ENCODE results near the gene OAS3.
"Not testable (repeated sequence)": the region's sequence is repeated elsewhere in the genome, so short reads cannot be mapped to it uniquely, and the experiment has no call there.

OAS3 gene

GRCh38 chr12:112937741-112938719 is at the start of gene OAS3:
Gene OAS3, plus strand, starts transcription at chr12:112938474. Its CDS starts 57 bp downstream, at chr12:112938531.
- no peak for DNase-seq

- no peak for DNase-seq
Measured at GRCh38 chr12:112891093-112892024, 46.9 kb upstream of the OAS3 start.

GRCh38 chr12:112892856-112893255 is 45.4 kb upstream of the OAS3 start:
- DNase-seq: no peak

DNA sequence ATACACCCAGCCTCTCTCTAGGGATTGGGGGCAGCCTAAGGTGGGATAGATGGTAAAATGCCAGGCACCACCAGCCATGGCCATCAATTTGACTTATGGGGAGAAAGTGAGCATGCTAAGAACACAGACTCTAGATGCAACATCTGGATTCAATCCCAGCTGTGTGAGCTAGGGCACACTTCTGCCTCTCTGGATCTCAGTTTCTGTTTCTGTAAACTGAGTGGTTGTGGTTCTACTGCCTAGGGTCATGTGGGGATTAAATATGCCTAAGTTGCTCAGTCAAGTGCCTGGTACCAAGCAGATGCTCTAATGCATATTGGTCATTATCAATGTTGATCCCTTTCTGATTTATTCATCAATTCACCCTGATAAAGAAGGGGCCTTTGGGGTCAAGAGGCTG is 44.1 kb upstream of the OAS3 start:
- DNase-seq: no peak

DNA sequence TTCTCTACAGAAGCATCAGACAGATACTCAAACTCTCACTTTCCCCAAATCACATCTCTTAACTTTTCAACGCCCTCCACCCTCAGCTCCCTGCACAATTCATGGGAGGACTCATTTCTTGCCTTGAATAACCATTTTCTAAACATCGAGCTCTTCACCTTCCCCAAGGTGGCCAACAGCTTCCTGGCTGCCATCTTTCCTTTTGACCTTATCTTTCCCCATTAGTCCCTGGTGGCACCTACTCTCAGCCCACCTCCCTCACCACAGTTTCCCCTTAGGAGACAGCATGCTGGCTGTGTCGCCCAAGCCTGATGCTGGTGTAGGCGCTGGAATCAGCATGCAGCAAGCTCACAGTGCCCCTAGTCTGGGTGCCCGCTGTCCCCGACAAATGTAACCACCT is 39.9 kb upstream of the OAS3 start:
- no peak for DNase-seq

GRCh38 chr12:112900298-112901145 is 37.8 kb upstream of the OAS3 start:
- no peak for DNase-seq

DNA sequence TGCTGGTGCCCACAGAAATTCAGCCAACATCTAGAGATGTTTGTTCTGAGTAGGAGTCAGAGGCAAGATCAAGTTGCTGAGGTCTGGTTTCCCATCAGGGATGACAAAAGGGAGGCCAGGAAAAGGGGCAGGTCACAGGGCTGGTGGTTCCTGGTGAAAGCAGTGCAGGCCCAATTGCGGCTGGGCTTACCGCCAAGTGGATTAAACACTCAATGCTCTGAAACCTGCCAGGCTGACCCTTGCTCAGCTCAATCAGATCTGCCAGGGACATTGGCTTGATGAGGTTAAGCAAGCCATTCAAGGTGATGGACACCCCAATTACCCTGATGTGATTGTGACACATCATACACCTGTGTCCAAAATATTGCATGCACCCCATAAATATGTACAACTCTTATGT is 37.0 kb upstream of the OAS3 start:
- no peak for DNase-seq

DNA sequence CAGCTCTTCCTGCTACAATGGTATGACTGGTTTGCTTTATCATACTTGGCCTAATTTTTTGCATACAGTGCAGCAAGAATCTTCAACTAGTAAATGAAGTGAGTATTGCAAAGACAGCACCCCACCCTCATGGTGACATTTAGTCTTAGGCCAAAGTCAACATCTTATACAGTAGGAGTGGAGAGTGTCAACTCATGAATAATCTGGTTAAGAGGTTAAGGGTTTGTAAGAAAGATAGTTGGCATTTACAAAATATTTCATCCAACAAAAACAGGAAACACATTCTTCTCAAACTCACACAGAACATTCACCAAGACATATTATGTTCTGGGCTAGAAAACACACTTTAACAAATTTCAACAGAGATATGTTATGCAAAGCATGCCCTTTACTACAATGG is 33.7 kb upstream of the OAS3 start:
- DNase-seq: no peak

GRCh38 chr12:112905451-112906089 is 32.7 kb upstream of the OAS3 start:
- DNase-seq: no peak

GRCh38 chr12:112906712-112907414 is 31.4 kb upstream of the OAS3 start, which contains the start of gene OAS1:
Gene OAS1, plus strand, starts transcription at chr12:112906962. Its CDS starts 78 bp downstream, at chr12:112907040.
- DNase-seq: no peak

- no peak for DNase-seq
Measured at GRCh38 chr12:112907415-112908157, 30.7 kb upstream of the OAS3 start.

DNA sequence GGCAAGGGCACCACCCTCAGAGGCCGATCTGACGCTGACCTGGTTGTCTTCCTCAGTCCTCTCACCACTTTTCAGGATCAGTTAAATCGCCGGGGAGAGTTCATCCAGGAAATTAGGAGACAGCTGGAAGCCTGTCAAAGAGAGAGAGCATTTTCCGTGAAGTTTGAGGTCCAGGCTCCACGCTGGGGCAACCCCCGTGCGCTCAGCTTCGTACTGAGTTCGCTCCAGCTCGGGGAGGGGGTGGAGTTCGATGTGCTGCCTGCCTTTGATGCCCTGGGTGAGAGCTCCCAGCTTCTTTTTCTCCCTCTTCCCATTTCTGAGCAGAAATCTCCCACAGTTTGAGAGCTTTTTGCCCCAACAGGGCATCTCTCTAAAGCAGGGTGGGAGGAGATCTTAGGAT is 29.7 kb upstream of the OAS3 start:
- DNase-seq: no peak

- DNase-seq: no peak
Measured at GRCh38 chr12:112909693-112910092, 28.6 kb upstream of the OAS3 start.

- DNase-seq: no peak
Measured at GRCh38 chr12:112913038-112913688, 25.1 kb upstream of the OAS3 start.

DNA sequence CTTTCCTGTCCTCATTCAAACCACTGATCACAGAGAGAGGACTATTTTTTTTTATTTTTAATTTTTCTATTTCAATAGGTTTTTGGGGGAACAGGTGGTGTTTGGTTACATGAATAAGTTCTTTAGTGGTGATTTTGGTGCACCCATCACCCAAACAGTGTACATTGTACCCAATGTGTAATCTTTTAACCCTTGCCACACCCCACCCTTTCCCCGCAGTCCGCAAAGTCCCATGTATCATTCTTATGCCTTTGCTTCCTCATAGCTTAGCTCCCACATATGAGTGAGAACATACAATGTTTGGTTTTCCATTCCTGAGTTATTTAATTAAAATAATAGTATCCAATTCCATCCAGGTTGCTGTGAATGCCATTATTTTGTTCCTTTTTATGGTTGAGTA is 24.4 kb upstream of the OAS3 start:
- not testable (repeated sequence) for DNase-seq

DNA sequence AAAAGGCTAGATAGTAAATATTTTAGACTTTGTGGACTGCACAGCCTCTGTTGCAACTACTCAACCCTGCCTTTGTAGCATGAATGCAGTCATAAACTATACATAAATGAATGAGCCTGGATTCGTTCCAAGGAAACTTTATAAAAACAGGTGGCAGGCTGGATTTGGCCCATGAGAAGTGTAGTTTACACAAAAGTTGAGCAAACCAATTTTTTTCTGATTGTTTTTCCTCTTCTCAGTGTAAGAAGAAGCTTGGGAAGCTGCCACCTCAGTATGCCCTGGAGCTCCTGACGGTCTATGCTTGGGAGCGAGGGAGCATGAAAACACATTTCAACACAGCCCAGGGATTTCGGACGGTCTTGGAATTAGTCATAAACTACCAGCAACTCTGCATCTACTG is 22.0 kb upstream of the OAS3 start:
- no peak for DNase-seq

DNA sequence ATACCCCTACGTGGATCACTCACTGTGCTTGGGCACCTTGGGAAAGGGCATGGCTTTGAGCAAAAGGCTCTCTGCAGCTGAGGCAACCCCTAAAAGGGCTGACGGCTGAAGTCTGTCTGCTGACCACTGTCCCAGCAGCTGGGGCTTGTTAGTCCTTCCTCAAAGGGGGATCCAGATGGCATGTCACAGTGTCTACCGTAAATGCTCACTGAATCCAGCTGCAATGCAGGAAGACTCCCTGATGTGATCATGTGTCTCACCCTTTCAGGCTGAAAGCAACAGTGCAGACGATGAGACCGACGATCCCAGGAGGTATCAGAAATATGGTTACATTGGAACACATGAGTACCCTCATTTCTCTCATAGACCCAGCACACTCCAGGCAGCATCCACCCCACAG is 19.2 kb upstream of the OAS3 start:
- DNase-seq: no peak

GRCh38 chr12:112924986-112925385 is 13.3 kb upstream of the OAS3 start:
- no peak for DNase-seq

GRCh38 chr12:112926416-112927033 is 11.7 kb upstream of the OAS3 start:
- DNase-seq: not testable (repeated sequence)

Measured in cortex of kidney (tissue), 1 donor.